B cell (primary cell): Measurements from ENCODE around the gene GPI. TPM values are rescaled to one million over a fixed set of nuclear protein-coding genes. Genes with fewer than 3 reads are reported as not detected.
"Not testable (repeated sequence)": the region's sequence is repeated elsewhere in the genome, so short reads cannot be mapped to it uniquely, and the experiment has no call there.

ENCODE experiments used
- ATAC-seq: fragments of 200-7000 bp; cut with Tn5 transposase; one replicate; pipeline ENCODE4 v1.10.0; 2021; ENCODE audit warnings: low read depth, mild to moderate bottlenecking, moderate number of reproducible peaks, moderate library complexity
- CTCF ChIA-PET: fragments of 350-600 bp; sonication (Branson Sonifier 250); formaldehyde crosslinking; loops from one replicate; lab custom pipeline; 2021; ENCODE audit warnings: antibody characterized with exemption, inconsistent platforms; lab: Charles Lee
- POLR2A ChIA-PET: fragments of 350-600 bp; sonication (Branson Sonifier 250); formaldehyde crosslinking; loops from one replicate; lab custom pipeline; 2021; ENCODE audit warnings: antibody characterized with exemption; lab: Charles Lee
- DNase-seq: peaks from one replicate; pipeline ENCODE4 v3.0.0; 2013
- H2AFZ ChIP-seq: 2 replicates; pipeline ENCODE4 v1.6.1; 2012; ENCODE audit warnings: mild to moderate bottlenecking, low read depth, low read length; ENCODE audit not compliant: insufficient read depth, poor library complexity, severe bottlenecking
- H3K27ac ChIP-seq, 2 donors: 1 replicate in 1 of 2; 2 replicates in 1 of 2; pipeline ENCODE4 v1.5.1; 2012 to 2013; ENCODE audit warnings: low read length in 2 of 2, mild to moderate bottlenecking in 2 of 2, moderate library complexity in 1 of 2
- H3K27me3 ChIP-seq, 4 experiments: fragments of 200-600 bp in 1 of 4; sonication (generic) in 1 of 4; replicated peaks in 1 of 4; 1 replicate in 2 of 4; 2 replicates in 2 of 4; pipeline versions ENCODE4 v1.6.1 to v1.7.0; 2013 to 2016; ENCODE audit warnings: low read length in 3 of 4, mild to moderate bottlenecking in 2 of 4, mixed read lengths in 1 of 4, moderate library complexity in 1 of 4; ENCODE audit not compliant: insufficient read depth in 4 of 4, control insufficient read depth in 3 of 4; ENCODE audit errors: control extremely low read depth in 1 of 4
- H3K36me3 ChIP-seq, 2 experiments: replicated peaks in 1 of 2; 1 replicate in 1 of 2; 2 replicates in 1 of 2; pipeline versions ENCODE4 v1.6.1 to v1.7.1; 2013; ENCODE audit warnings: low read length in 1 of 2; ENCODE audit not compliant: insufficient read depth in 2 of 2, control insufficient read depth in 1 of 2; ENCODE audit errors: control extremely low read depth in 1 of 2, extremely low read depth in 1 of 2
- H3K4me1 ChIP-seq, 2 donors: fragments of 200-600 bp in 1 of 2; sonication (generic) in 1 of 2; 1 replicate in 1 of 2; 2 replicates in 1 of 2; pipeline versions ENCODE4 v1.5.1 to v1.6.1; 2013 to 2017; ENCODE audit warnings: low read length in 2 of 2; ENCODE audit not compliant: control insufficient read depth in 2 of 2, insufficient read depth in 2 of 2
- H3K4me2 ChIP-seq: replicated peaks from 2 replicates; pipeline ENCODE3; 2012; ENCODE audit warnings: mild to moderate bottlenecking, low read depth, low read length; ENCODE audit not compliant: poor library complexity, severe bottlenecking
- H3K4me3 ChIP-seq, 5 experiments: fragments of 200-600 bp in 1 of 5; sonication (generic) in 1 of 5; 1 replicate in 3 of 5; 2 replicates in 2 of 5; pipeline versions ENCODE4 v1.5.1 to v1.7.0; 2011 to 2016; ENCODE audit warnings: low read length in 4 of 5, mild to moderate bottlenecking in 4 of 5, low read depth in 2 of 5, control low read depth in 1 of 5, moderate library complexity in 1 of 5; ENCODE audit not compliant: insufficient read depth in 1 of 5; ENCODE audit errors: control extremely low read depth in 1 of 5, extremely low read depth in 1 of 5
- H3K79me2 ChIP-seq: fragments of 200-600 bp; sonication (generic); one replicate; pipeline ENCODE4 v1.6.0; 2016; ENCODE audit warnings: low read length; ENCODE audit not compliant: control insufficient read depth, insufficient read depth
- H3K9ac ChIP-seq: fragments of 200-600 bp; sonication (generic); 2 replicates; pipeline ENCODE4 v1.6.1; 2017; ENCODE audit warnings: mild to moderate bottlenecking, low read length, moderate library complexity
- H3K9me3 ChIP-seq, 3 donors: one replicate each; pipeline versions ENCODE4 v1.6.1 to v1.7.1; 2013; ENCODE audit warnings: low read length in 2 of 3; ENCODE audit not compliant: control insufficient read depth in 2 of 3, insufficient read depth in 1 of 3; ENCODE audit errors: control extremely low read depth in 1 of 3
- H4K20me1 ChIP-seq: 2 replicates; pipeline ENCODE4 v1.6.0; 2012; ENCODE audit warnings: mild to moderate bottlenecking, low read length; ENCODE audit not compliant: insufficient read depth, control insufficient read depth, poor library complexity, severe bottlenecking
- H3K27ac Mint-ChIP-seq: one replicate; pipeline ENCODE4 v1.8.0; 2021; ENCODE audit warnings: mixed read lengths
- H3K27me3 Mint-ChIP-seq: one replicate; pipeline ENCODE4 v1.8.0; 2021; ENCODE audit warnings: mixed read lengths
- H3K4me1 Mint-ChIP-seq: one replicate; pipeline ENCODE4 v1.8.0; 2021; ENCODE audit warnings: mixed read lengths
- H3K4me3 Mint-ChIP-seq: one replicate; pipeline ENCODE4 v1.8.0; 2021; ENCODE audit warnings: mixed read lengths
- H3K9me3 Mint-ChIP-seq: one replicate; pipeline ENCODE4 v1.8.0; 2022; ENCODE audit warnings: mixed read lengths; ENCODE audit not compliant: insufficient read depth
- WGBS: methylation state at CpG from one replicate; pipeline ENCODE4 v1.1.5; 2013; ENCODE audit warnings: missing lambda C conversion rate; ENCODE audit not compliant: insufficient coverage; 5-methylcytosine and 5-hydroxymethylcytosine counted together
- intact Hi-C: fragments of 100-400 bp; cut with micrococcal nuclease; formaldehyde crosslinking; loops from one replicate; pipeline ENCODE4 v1.10.0; 2022
- polyA plus RNA-seq: library from polyadenylated mRNA; depleted of rRNA; stranded (reverse); fragments of >200 nt; gene quantifications from 2 replicates; pipeline ENCODE4 v1.2.3, GENCODE V29; 2012
- total RNA-seq, 2 donors: library from RNA; stranded (reverse); fragments of 120-200 nt in 1 of 2; gene quantifications; 1 replicate in 1 of 2; 2 replicates in 1 of 2; pipeline versions ENCODE4 v1.2.3 to v1.2.4, GENCODE V29; 2013 to 2022
- TF ChIP-seq, protein P1 (sequence below): fragments of 200-600 bp; IDR thresholded peaks from one replicate; pipeline ENCODE4 v1.8.0; 2022; ENCODE audit warnings: antibody characterized with exemption, mild to moderate bottlenecking

The GPI gene
- total and polyA plus RNA-seq, 2 donors (not counting 1 experiment from before 2014, with no cell fraction given), result 74.5 to 102 TPM

DNA sequence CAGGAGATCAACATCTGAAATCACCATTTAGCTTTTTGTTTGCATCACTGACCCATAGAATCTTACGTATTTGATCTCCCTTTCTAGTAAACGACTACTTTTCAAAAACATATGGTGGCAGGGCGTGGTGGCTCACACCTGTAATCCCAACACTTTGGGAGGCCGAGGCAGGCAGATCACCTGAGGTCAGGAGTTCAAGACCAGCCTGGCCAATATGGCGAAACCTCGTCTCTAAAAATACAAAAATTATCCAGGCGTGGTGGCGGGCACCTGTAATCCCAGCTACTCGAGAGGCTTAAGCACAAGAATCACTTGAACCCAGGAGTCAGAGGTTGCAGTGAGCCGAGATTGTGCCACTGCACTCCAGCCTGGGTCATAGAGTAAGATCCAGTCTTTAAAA, 33.4 kb upstream of the GPI start:
- H3K9me3 ChIP-seq, intact Hi-C loops, H3K27me3 Mint-ChIP-seq, H3K27ac ChIP-seq, H3K4me3 ChIP-seq, H3K4me1 ChIP-seq, H3K79me2 ChIP-seq, DNase-seq, H3K4me2 ChIP-seq, H2AFZ ChIP-seq, ATAC-seq, H3K9me3 Mint-ChIP-seq, H3K4me3 Mint-ChIP-seq, H3K9ac ChIP-seq, H3K4me1 Mint-ChIP-seq, H3K27ac Mint-ChIP-seq, H4K20me1 ChIP-seq, H3K27me3 ChIP-seq: not testable (repeated sequence)
- ChIA-PET POLR2A (interaction anchor here (0.6 kb wide), 1 partner anchor 75 kb away, joined by 8 read pairs; no protein-coding TSS in a partner anchor), CTCF (interaction anchor here (0.7 to 1.9 kb wide), 3 partner anchors 62 to 561 kb away, joined by 3 to 7 read pairs (median 4); no protein-coding TSS in a partner anchor)
- WGBS, result 97% methylated on average over 9 of the region's 10 CpGs
- peaks cover 2 to 66% of the 10 kb centered on the region in 2 experiments for H3K36me3 ChIP-seq

DNA sequence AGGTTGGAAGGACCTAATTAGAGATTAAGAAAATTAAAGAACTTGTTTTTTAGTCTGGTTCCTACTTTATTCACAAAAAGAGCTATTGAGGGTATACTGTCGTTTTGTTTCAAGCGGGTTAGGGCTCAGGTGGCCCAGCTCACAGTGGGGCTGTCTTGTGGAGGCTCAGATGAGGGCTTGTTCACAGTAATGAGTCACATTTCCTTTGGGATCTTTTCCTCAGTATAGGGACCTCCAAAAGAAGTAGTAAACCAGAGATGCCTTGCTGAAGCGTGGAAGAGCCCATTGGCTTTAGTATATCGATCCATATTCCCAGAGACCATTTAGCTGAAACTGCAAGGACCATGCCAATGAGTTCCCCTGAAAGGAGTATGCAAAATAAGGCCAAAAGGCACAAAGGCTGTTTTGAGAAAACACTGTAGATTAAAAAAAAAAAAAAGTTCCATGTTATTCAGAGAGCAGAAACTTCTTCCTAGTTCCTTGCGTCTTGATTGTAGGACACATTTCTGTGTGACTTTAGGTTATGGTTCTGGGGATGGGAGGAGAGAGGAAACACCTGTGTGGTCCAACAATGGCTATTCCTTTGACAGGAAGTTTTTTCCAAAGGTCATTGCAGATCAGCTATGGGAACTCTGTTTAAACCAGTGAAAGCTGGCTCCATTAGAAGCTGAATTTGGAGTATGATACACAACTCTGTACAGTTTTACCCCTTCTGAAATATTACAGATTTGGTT, 32.8 kb upstream of the GPI start:
- H3K36me3 ChIP-seq, result peaks cover 2 to 64% of the 10 kb centered on the region in 2 experiments
- CTCF ChIA-PET, result interaction anchor here (0.6 to 1.9 kb wide), 5 partner anchors 39 to 1087 kb away, joined by 3 to 7 read pairs (median 4); no protein-coding TSS in a partner anchor
- H3K27ac ChIP-seq, result no peak overlapping the region
- intact Hi-C loops, result no loop called here
- Mint-ChIP-seq H3K4me3 (no peak overlapping the region), H3K9me3 (no peaks in the 10 kb centered on the region), H3K27ac (no peak overlapping the region), H3K27me3 (no peaks in the 10 kb centered on the region), H3K4me1 (peaks cover 4% of the 10 kb centered on the region)
- DNase-seq (no peak), ATAC-seq (no peak)
- 100% methylated on average over 2 of the region's 5 CpGs for WGBS
- no peaks in the 10 kb centered on the region for H4K20me1 ChIP-seq
- H3K79me2 ChIP-seq, result peaks cover 3% of the 10 kb centered on the region
- no peaks in the 10 kb centered on the region for H3K27me3 ChIP-seq
- no peak overlapping the region for H2AFZ ChIP-seq
- TF ChIP-seq, protein P1, sequence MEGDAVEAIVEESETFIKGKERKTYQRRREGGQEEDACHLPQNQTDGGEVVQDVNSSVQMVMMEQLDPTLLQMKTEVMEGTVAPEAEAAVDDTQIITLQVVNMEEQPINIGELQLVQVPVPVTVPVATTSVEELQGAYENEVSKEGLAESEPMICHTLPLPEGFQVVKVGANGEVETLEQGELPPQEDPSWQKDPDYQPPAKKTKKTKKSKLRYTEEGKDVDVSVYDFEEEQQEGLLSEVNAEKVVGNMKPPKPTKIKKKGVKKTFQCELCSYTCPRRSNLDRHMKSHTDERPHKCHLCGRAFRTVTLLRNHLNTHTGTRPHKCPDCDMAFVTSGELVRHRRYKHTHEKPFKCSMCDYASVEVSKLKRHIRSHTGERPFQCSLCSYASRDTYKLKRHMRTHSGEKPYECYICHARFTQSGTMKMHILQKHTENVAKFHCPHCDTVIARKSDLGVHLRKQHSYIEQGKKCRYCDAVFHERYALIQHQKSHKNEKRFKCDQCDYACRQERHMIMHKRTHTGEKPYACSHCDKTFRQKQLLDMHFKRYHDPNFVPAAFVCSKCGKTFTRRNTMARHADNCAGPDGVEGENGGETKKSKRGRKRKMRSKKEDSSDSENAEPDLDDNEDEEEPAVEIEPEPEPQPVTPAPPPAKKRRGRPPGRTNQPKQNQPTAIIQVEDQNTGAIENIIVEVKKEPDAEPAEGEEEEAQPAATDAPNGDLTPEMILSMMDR, result no peak
- no peak overlapping the region for H3K4me3 ChIP-seq
- no peak overlapping the region for H3K9ac ChIP-seq
- no peaks in the 10 kb centered on the region for H3K9me3 ChIP-seq
- no peak overlapping the region for H3K4me2 ChIP-seq
- POLR2A ChIA-PET, result interaction anchor here (0.6 kb wide), 1 partner anchor 76 kb away, joined by 8 read pairs; no protein-coding TSS in a partner anchor
- H3K4me1 ChIP-seq, result peaks cover 0 to 2% of the 10 kb centered on the region in 2 donors
